Right lobe of liver (tissue), 4 donors: Measurements from ENCODE around the gene AOC2.

Experiments used
- POLR2A ChIP-seq: fragments of 450-650 bp; IDR thresholded peaks from one replicate; pipeline ENCODE4 v1.6.1; 2017; ENCODE audit warnings: antibody characterized with exemption, mild to moderate bottlenecking
- TF ChIP-seq, protein P1 (sequence below), 4 donors: fragments of 200-600 bp in 3 of 4; fragments of 450-650 bp in 1 of 4; IDR thresholded peaks; one replicate each; pipeline versions ENCODE4 v1.5.1 to v1.8.0; 2016 to 2022; ENCODE audit warnings: antibody characterized with exemption in 4 of 4, mild to moderate bottlenecking in 2 of 4
- donor health status: DM: no; HTN: no; CAD: no.
- donor health status: DM: no; HTN: no; CAD: no.
- donor health status: DM: no; HTN: yes; CAD: no.

- TF ChIP-seq POLR2A: no peak
- TF ChIP-seq, protein P1, sequence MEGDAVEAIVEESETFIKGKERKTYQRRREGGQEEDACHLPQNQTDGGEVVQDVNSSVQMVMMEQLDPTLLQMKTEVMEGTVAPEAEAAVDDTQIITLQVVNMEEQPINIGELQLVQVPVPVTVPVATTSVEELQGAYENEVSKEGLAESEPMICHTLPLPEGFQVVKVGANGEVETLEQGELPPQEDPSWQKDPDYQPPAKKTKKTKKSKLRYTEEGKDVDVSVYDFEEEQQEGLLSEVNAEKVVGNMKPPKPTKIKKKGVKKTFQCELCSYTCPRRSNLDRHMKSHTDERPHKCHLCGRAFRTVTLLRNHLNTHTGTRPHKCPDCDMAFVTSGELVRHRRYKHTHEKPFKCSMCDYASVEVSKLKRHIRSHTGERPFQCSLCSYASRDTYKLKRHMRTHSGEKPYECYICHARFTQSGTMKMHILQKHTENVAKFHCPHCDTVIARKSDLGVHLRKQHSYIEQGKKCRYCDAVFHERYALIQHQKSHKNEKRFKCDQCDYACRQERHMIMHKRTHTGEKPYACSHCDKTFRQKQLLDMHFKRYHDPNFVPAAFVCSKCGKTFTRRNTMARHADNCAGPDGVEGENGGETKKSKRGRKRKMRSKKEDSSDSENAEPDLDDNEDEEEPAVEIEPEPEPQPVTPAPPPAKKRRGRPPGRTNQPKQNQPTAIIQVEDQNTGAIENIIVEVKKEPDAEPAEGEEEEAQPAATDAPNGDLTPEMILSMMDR (IDR thresholded peaks at IDR 0.05): no peak
Measured at GRCh38 chr17:42795465-42795864, 48.9 kb upstream of the AOC2 start.
